Stimulated activated CD8-positive, alpha-beta memory T cell treated with anti-CD3 and anti-CD28 coated beads, Interleukin-4, amount 100 ng/mL, for 24 hours (primary cell): ENCODE results near the gene NUP98.
"Not testable (repeated sequence)": the region's sequence is repeated elsewhere in the genome, so short reads cannot be mapped to it uniquely, and the experiment has no call there.

Experiments used
- DNase-seq: peaks from one replicate; pipeline ENCODE4 v3.0.0-alpha.2; 2020; ENCODE audit warnings: low read depth

Gene NUP98

GRCh38 chr11:3799143-3799542 lies 1.8 kb upstream of the NUP98 start:
- no peak for DNase-seq

GRCh38 chr11:3796801-3797328 lies 489 bp downstream of the NUP98 start:
- DNase-seq, result no peak

GRCh38 chr11:3796346-3796745 lies 1.0 kb downstream of the NUP98 start:
- no peak for DNase-seq

- no peak for DNase-seq
Observed at GRCh38 chr11:3796002-3796311, 1.4 kb downstream of the NUP98 start.

- DNase-seq, result no peak
Observed at GRCh38 chr11:3795131-3796001, 2.0 kb downstream of the NUP98 start.

- DNase-seq, result not testable (repeated sequence)
Observed at GRCh38 chr11:3794387-3794786, 3.0 kb downstream of the NUP98 start.

GRCh38 chr11:3786781-3787428 lies 10.4 kb downstream of the NUP98 start:
- no peak for DNase-seq

GRCh38 chr11:3783611-3784010 lies 13.7 kb downstream of the NUP98 start:
- no peak for DNase-seq

- no peak for DNase-seq
Observed at GRCh38 chr11:3782963-3783362, 14.4 kb downstream of the NUP98 start.

GRCh38 chr11:3781423-3781822 lies 15.9 kb downstream of the NUP98 start:
- DNase-seq, result no peak

GRCh38 chr11:3775736-3776406 lies 21.5 kb downstream of the NUP98 start:
- no peak for DNase-seq

- DNase-seq, result no peak
Observed at GRCh38 chr11:3773180-3773579, 24.2 kb downstream of the NUP98 start.

GRCh38 chr11:3767536-3767935 lies 29.8 kb downstream of the NUP98 start:
- DNase-seq, result no peak

GRCh38 chr11:3766836-3767235 lies 30.5 kb downstream of the NUP98 start:
- not testable (repeated sequence) for DNase-seq

- DNase-seq, result no peak
Observed at GRCh38 chr11:3764266-3764665, 33.1 kb downstream of the NUP98 start.

GRCh38 chr11:3755151-3755550 lies 42.2 kb downstream of the NUP98 start:
- no peak for DNase-seq

GRCh38 chr11:3753110-3753509 lies 44.2 kb downstream of the NUP98 start:
- no peak for DNase-seq

- DNase-seq, result no peak
Observed at GRCh38 chr11:3747704-3748103, 49.6 kb downstream of the NUP98 start.

GRCh38 chr11:3745161-3745560 lies 52.2 kb downstream of the NUP98 start:
- no peak for DNase-seq

GRCh38 chr11:3738723-3739122 lies 58.6 kb downstream of the NUP98 start:
- DNase-seq, result no peak

GRCh38 chr11:3738241-3738640 lies 59.1 kb downstream of the NUP98 start:
- no peak for DNase-seq

GRCh38 chr11:3737386-3737933 lies 59.9 kb downstream of the NUP98 start:
- no peak for DNase-seq

- DNase-seq, result no peak
Observed at GRCh38 chr11:3736816-3737215, 60.5 kb downstream of the NUP98 start.
